ENCODE data around the gene IL18BP. TPM values are rescaled to one million over a fixed set of nuclear protein-coding genes. Genes with fewer than 3 reads are reported as not detected.
A peak's percentile ranks its signal among the peaks of the same experiment; 100 is the strongest.

IL18BP gene
- total and polyA plus RNA-seq, 10 of the 15 experiments (the other 5 are each of a cell fraction or from before 2014, with no cell fraction given) = 2.6 to 18.1 (median 10.7) TPM

- peaks cover 3 to 4% of the 10 kb centered on the region in 2 experiments; a peak in 3 of 4 replicates for H3K36me3 ChIP-seq (ENCODE audit: control insufficient read depth in 2 of 2, insufficient read depth in 2 of 2, low read length in 1 of 2)
- ChIA-PET SMC1A (ENCODE audit: uncharacterized antibody, unreplicated experiment) (interaction anchor here (0.7 to 2.0 kb wide), 6 partner anchors 9 to 48 kb away, joined by 3 to 10 read pairs (median 4); no protein-coding TSS in a partner anchor), RAD21 (ENCODE audit: unreplicated experiment) (interaction anchor here (0.5 to 1.1 kb wide), 6 partner anchors 14 to 102 kb away, joined by 3 to 5 read pairs (median 4); no protein-coding TSS in a partner anchor), POLR2A (interaction anchor here (0.9 to 1.3 kb wide), 3 partner anchors 9 to 38 kb away, joined by 3 to 5 read pairs (median 3); no protein-coding TSS in a partner anchor), CTCF (interaction anchor here (1.2 to 2.5 kb wide), 8 partner anchors 9 to 388 kb away, joined by 3 to 10 read pairs (median 4); no protein-coding TSS in a partner anchor)
- H3K4me1 ChIP-seq (ENCODE audit: control insufficient read depth, insufficient read depth, low read length) = peaks cover 32% of the 10 kb centered on the region
- H4K20me1 ChIP-seq (ENCODE audit: control insufficient read depth, insufficient read depth) = no peaks in the 10 kb centered on the region
- ATAC-seq (peak; percentile 6), DNase-seq (ENCODE audit: low read depth, low spot score) (no peak), FAIRE-seq (peak; percentile 38)
- intact Hi-C loops (cut with micrococcal nuclease; ENCODE audit: unreplicated experiment) = no loop called here
- in situ Hi-C loops (cut with MboI) = no loop called here
- no peaks in the 10 kb centered on the region for H3K9me3 ChIP-seq (replicated peaks; ENCODE audit: control insufficient read depth, insufficient read depth, low read length)
- TF ChIP-seq USF2 (IDR thresholded peaks at IDR 0.05; ENCODE audit: borderline replicate concordance, low read depth, low read length) = no peak
- no peak for TF ChIP-seq CBX3 (IDR thresholded peaks at IDR 0.05; ENCODE audit: borderline replicate concordance, low read depth)
- TF ChIP-seq BMI1 (IDR thresholded peaks at IDR 0.05; ENCODE audit: borderline replicate concordance) = no peak
- TF ChIP-seq FOXK2 (IDR thresholded peaks at IDR 0.05) = no peak
- peak overlapping the region; percentile 65 for H3K4me3 ChIP-seq
- H3K27ac ChIP-seq (ENCODE audit: control insufficient read depth, insufficient read depth) = peak overlapping the region; percentile 71
- 59% methylated on average over 5 of the region's 5 CpGs for WGBS (ENCODE audit: insufficient coverage, insufficient replicate concordance, low lambda C conversion rate, missing lambda C conversion rate)
- peaks cover 59% of the 10 kb centered on the region for H3K79me2 ChIP-seq (ENCODE audit: control insufficient read depth, insufficient read depth, low read length)
- H3K4me2 ChIP-seq (ENCODE audit: control insufficient read depth, insufficient read depth) = peak overlapping the region; percentile 88
- no TSS peak for BruUV-seq (replicated peaks)
- H3K9ac ChIP-seq (ENCODE audit: control insufficient read depth, insufficient read depth, low read length) = peak overlapping the region; percentile 82
- peak overlapping the region; percentile 93 for H2AFZ ChIP-seq (ENCODE audit: control insufficient read depth, low read depth, low read length)
- no peaks in the 10 kb centered on the region for H3K27me3 ChIP-seq (replicated peaks in 1 of 2; ENCODE audit: control insufficient read depth in 2 of 2, insufficient read depth in 2 of 2, low read length in 1 of 2)
These were observed 43.5 kb downstream of the IL18BP start for GRCh38 chr11:72042064-72042745.

GRCh38 chr11:72045849-72046248 lies 47.1 kb downstream of the IL18BP start:
- H3K9ac ChIP-seq (ENCODE audit: control insufficient read depth, insufficient read depth, low read length) = no peak overlapping the region
- no peaks in the 10 kb centered on the region for H3K9me3 ChIP-seq (replicated peaks; ENCODE audit: control insufficient read depth, insufficient read depth, low read length)
- peaks cover 8% of the 10 kb centered on the region; the same call in 1 of the 2 replicates for H3K4me1 ChIP-seq (ENCODE audit: control insufficient read depth, insufficient read depth, low read length)
- BruUV-seq (replicated peaks) = no TSS peak
- TF ChIP-seq MEF2B (IDR thresholded peaks at IDR 0.05; ENCODE audit: partially characterized antibody, poor library complexity, severe bottlenecking) = no peak
- no peak for TF ChIP-seq BCL11A (IDR thresholded peaks at IDR 0.05; ENCODE audit: low read depth, low read length)
- no peak for TF ChIP-seq SMAD5 (IDR thresholded peaks at IDR 0.05; ENCODE audit: low read depth)
- no peak for TF ChIP-seq E4F1 (IDR thresholded peaks at IDR 0.05; ENCODE audit: borderline replicate concordance, partially characterized antibody)
- ChIA-PET SMC1A (ENCODE audit: uncharacterized antibody, unreplicated experiment) (no interaction called here), CTCF (no interaction called here), POLR2A (interaction anchor here (1.4 kb wide), 1 partner anchor 40 kb away, joined by 3 read pairs; no protein-coding TSS in a partner anchor), RAD21 (ENCODE audit: unreplicated experiment) (no interaction called here)
- H3K27me3 ChIP-seq (replicated peaks in 1 of 2; ENCODE audit: control insufficient read depth in 2 of 2, insufficient read depth in 2 of 2, low read length in 1 of 2) = no peaks in the 10 kb centered on the region
- no peaks in the 10 kb centered on the region for H4K20me1 ChIP-seq (ENCODE audit: control insufficient read depth, insufficient read depth)
- no peak overlapping the region for H3K4me2 ChIP-seq (ENCODE audit: control insufficient read depth, insufficient read depth)
- H2AFZ ChIP-seq (ENCODE audit: control insufficient read depth, low read depth, low read length) = no peak overlapping the region
- FAIRE-seq (no peak), ATAC-seq (no peak), DNase-seq (ENCODE audit: low read depth, low spot score) (no peak)
- intact Hi-C loops (cut with micrococcal nuclease; ENCODE audit: unreplicated experiment) = no loop called here
- 94% methylated on average over 5 of the region's 5 CpGs for WGBS (ENCODE audit: insufficient coverage, insufficient replicate concordance, low lambda C conversion rate, missing lambda C conversion rate)
- H3K27ac ChIP-seq (ENCODE audit: control insufficient read depth, insufficient read depth) = no peak overlapping the region
- in situ Hi-C loops (cut with MboI) = no loop called here
- peaks cover 3 to 10% of the 10 kb centered on the region in 2 experiments; a peak in 3 of 4 replicates for H3K36me3 ChIP-seq (ENCODE audit: control insufficient read depth in 2 of 2, insufficient read depth in 2 of 2, low read length in 1 of 2)
- H3K79me2 ChIP-seq (ENCODE audit: control insufficient read depth, insufficient read depth, low read length) = peaks cover 23% of the 10 kb centered on the region
- no peak overlapping the region for H3K4me3 ChIP-seq

Measured in GM12878 (cell line).